GM19438 (cell line): ENCODE data around the gene HSPA14.
"Not testable (repeated sequence)": the region's sequence is repeated elsewhere in the genome, so short reads cannot be mapped to it uniquely, and the experiment has no call there.

Experiments used
- ATAC-seq: cut with Tn5 transposase; IDR thresholded peaks from one replicate; pipeline ENCODE4 v1.9.1; 2021; ENCODE audit warnings: low read depth; ENCODE audit not compliant: unreplicated experiment

HSPA14 gene

GRCh38 chr10:14836208-14836607 is 1.9 kb upstream of the HSPA14 start:
- no peak for ATAC-seq

GRCh38 chr10:14837003-14837756 is 926 bp upstream of the HSPA14 start:
- ATAC-seq, result no peak

GRCh38 chr10:14838582-14839304 is 637 bp downstream of the HSPA14 start:
- peak; percentile 21 for ATAC-seq

- ATAC-seq, result no peak
Measured at GRCh38 chr10:14839305-14839695, 1.2 kb downstream of the HSPA14 start.

GRCh38 chr10:14840178-14840577 is 2.1 kb downstream of the HSPA14 start:
- no peak for ATAC-seq

GRCh38 chr10:14843327-14843988 is 5.4 kb downstream of the HSPA14 start:
- ATAC-seq, result no peak

GRCh38 chr10:14844948-14845347 is 6.8 kb downstream of the HSPA14 start:
- no peak for ATAC-seq

- ATAC-seq, result no peak
Measured at GRCh38 chr10:14852236-14852635, 14.1 kb downstream of the HSPA14 start.

- ATAC-seq, result no peak
Measured at GRCh38 chr10:14855453-14855852, 17.3 kb downstream of the HSPA14 start.

GRCh38 chr10:14858338-14858960 is 20.3 kb downstream of the HSPA14 start:
- ATAC-seq, result no peak

GRCh38 chr10:14859043-14859442 is 20.9 kb downstream of the HSPA14 start:
- ATAC-seq, result no peak

- ATAC-seq, result no peak
Measured at GRCh38 chr10:14859775-14860174, 21.7 kb downstream of the HSPA14 start.

- ATAC-seq, result no peak
Measured at GRCh38 chr10:14860791-14861190, 22.7 kb downstream of the HSPA14 start.

- not testable (repeated sequence) for ATAC-seq
Measured at GRCh38 chr10:14864466-14864865, 26.4 kb downstream of the HSPA14 start.

- ATAC-seq, result not testable (repeated sequence)
Measured at GRCh38 chr10:14864871-14865270, 26.8 kb downstream of the HSPA14 start.

GRCh38 chr10:14873090-14873760 is 35.1 kb downstream of the HSPA14 start:
- ATAC-seq, result no peak

- no peak for ATAC-seq
Measured at GRCh38 chr10:14875941-14876340, 37.8 kb downstream of the HSPA14 start.

GRCh38 chr10:14876764-14877163 is 38.7 kb downstream of the HSPA14 start:
- no peak for ATAC-seq

- peak; percentile 89 for ATAC-seq
Measured at GRCh38 chr10:14878266-14879123, 40.4 kb downstream of the HSPA14 start, which contains the start of gene SUV39H2. SUV39H2 (plus strand) TSS chr10:14878866; CDS start chr10:14878889, 23 bp downstream.
